Measurements from ENCODE around the gene PRKCE. TPM values are rescaled to one million over a fixed set of nuclear protein-coding genes. Genes with fewer than 3 reads are reported as not detected.

The PRKCE gene
- total RNA-seq, 2 experiments from 2014 or later, result 17.0 to 42.1 TPM

GRCh38 chr2:46164529-46165301 is 513.2 kb downstream of the PRKCE start:
- Histone ChIP-seq H3K9me3 (ENCODE audit: low read length) (no peaks in the 10 kb centered on the region), H2AFZ (ENCODE audit: low read length) (no peak overlapping the region), H3K4me2 (ENCODE audit: low read length) (no peak overlapping the region), H3K27ac (ENCODE audit: low read depth, low read length, poor library complexity, severe bottlenecking) (no peak overlapping the region), H3K36me3 (ENCODE audit: insufficient read depth, low read length) (no peaks in the 10 kb centered on the region), H3K4me1 (ENCODE audit: insufficient read depth, low read length, poor library complexity, severe bottlenecking) (no peaks in the 10 kb centered on the region), H3K9me2 (ENCODE audit: insufficient read depth, low read length) (no peaks in the 10 kb centered on the region), H3K79me2 (ENCODE audit: insufficient read depth, low read depth, low read length) (no peaks in the 10 kb centered on the region), H4K20me1 (ENCODE audit: insufficient read depth, low read length) (no peaks in the 10 kb centered on the region), H3K4me3 (ENCODE audit: low read depth, low read length, poor library complexity, severe bottlenecking) (no peak overlapping the region)
- BruUV-seq (replicated peaks), result no TSS peak
- TF ChIP-seq CTCF (conservative IDR thresholded peaks at IDR 0.05; ENCODE audit: low read length), result no peak
- TF ChIP-seq EZH2phosphoT487 (IDR thresholded peaks at IDR 0.05; ENCODE audit: borderline replicate concordance, low read depth, low read length), result no peak
- ChIA-PET POLR2A (interaction anchor here (0.6 kb wide), 1 partner anchor 80 kb away, joined by 3 read pairs; no protein-coding TSS in a partner anchor), CTCF (ENCODE audit: unreplicated experiment) (no interaction called here)
- intact Hi-C loops (cut with micrococcal nuclease; ENCODE audit: unreplicated experiment), result no loop called here
- no peak for DNase-seq (ENCODE audit: low spot score)

GRCh38 chr2:46165916-46166315 is 514.4 kb downstream of the PRKCE start:
- H3K27ac ChIP-seq (ENCODE audit: low read depth, low read length, poor library complexity, severe bottlenecking), result no peak overlapping the region
- BruUV-seq (replicated peaks), result no TSS peak
- H4K20me1 ChIP-seq (ENCODE audit: insufficient read depth, low read length), result no peaks in the 10 kb centered on the region
- no peak for DNase-seq (ENCODE audit: low spot score)
- ChIA-PET POLR2A (no interaction called here), CTCF (ENCODE audit: unreplicated experiment) (no interaction called here)
- H3K79me2 ChIP-seq (ENCODE audit: insufficient read depth, low read depth, low read length), result no peaks in the 10 kb centered on the region
- no peaks in the 10 kb centered on the region for H3K9me2 ChIP-seq (ENCODE audit: insufficient read depth, low read length)
- H2AFZ ChIP-seq (ENCODE audit: low read length), result no peak overlapping the region
- no peaks in the 10 kb centered on the region for H3K9me3 ChIP-seq (ENCODE audit: low read length)
- no peak overlapping the region for H3K4me2 ChIP-seq (ENCODE audit: low read length)
- intact Hi-C loops (cut with micrococcal nuclease; ENCODE audit: unreplicated experiment), result no loop called here
- no peaks in the 10 kb centered on the region for H3K4me1 ChIP-seq (ENCODE audit: insufficient read depth, low read length, poor library complexity, severe bottlenecking)
- no peak overlapping the region for H3K4me3 ChIP-seq (ENCODE audit: low read depth, low read length, poor library complexity, severe bottlenecking)
- H3K36me3 ChIP-seq (ENCODE audit: insufficient read depth, low read length), result no peaks in the 10 kb centered on the region
- TF ChIP-seq CTCF (conservative IDR thresholded peaks at IDR 0.05; ENCODE audit: low read length), result no peak
- TF ChIP-seq EZH2phosphoT487 (IDR thresholded peaks at IDR 0.05; ENCODE audit: borderline replicate concordance, low read depth, low read length), result no peak

- Histone ChIP-seq H3K9me2 (ENCODE audit: insufficient read depth, low read length) (no peaks in the 10 kb centered on the region), H3K36me3 (ENCODE audit: insufficient read depth, low read length) (no peaks in the 10 kb centered on the region), H3K79me2 (ENCODE audit: insufficient read depth, low read depth, low read length) (no peaks in the 10 kb centered on the region), H3K4me2 (ENCODE audit: low read length) (no peak overlapping the region), H3K9me3 (ENCODE audit: low read length) (no peaks in the 10 kb centered on the region), H3K4me1 (ENCODE audit: insufficient read depth, low read length, poor library complexity, severe bottlenecking) (no peaks in the 10 kb centered on the region), H3K27ac (ENCODE audit: low read depth, low read length, poor library complexity, severe bottlenecking) (no peak overlapping the region), H4K20me1 (ENCODE audit: insufficient read depth, low read length) (no peaks in the 10 kb centered on the region), H2AFZ (ENCODE audit: low read length) (no peak overlapping the region), H3K4me3 (ENCODE audit: low read depth, low read length, poor library complexity, severe bottlenecking) (no peak overlapping the region)
- intact Hi-C loops (cut with micrococcal nuclease; ENCODE audit: unreplicated experiment), result no loop called here
- no peak for TF ChIP-seq EZH2phosphoT487 (IDR thresholded peaks at IDR 0.05; ENCODE audit: borderline replicate concordance, low read depth, low read length)
- CTCF ChIA-PET (ENCODE audit: unreplicated experiment), result no interaction called here
- no peak for DNase-seq (ENCODE audit: low spot score)
- no TSS peak for BruUV-seq (replicated peaks)
- POLR2A ChIA-PET, result interaction anchor here (0.6 kb wide), 1 partner anchor 854 kb away, joined by 4 read pairs; no protein-coding TSS in a partner anchor
Observed at GRCh38 chr2:46167406-46167805, 515.9 kb downstream of the PRKCE start.

Data from OCI-LY7 (cell line).